GM12873 (cell line): ENCODE results near the gene MMP14.

Experiments used
- TF ChIP-seq, protein P1 (sequence below): IDR thresholded peaks from 2 replicates; pipeline ENCODE4 v1.5.1; 2012; ENCODE audit warnings: low read depth, mild to moderate bottlenecking, moderate library complexity, low read length, control low read depth; ENCODE audit not compliant: insufficient read depth; ENCODE audit errors: missing control alignments

Gene MMP14

GRCh38 chr14:22836301-22837113 is at the start of gene MMP14:
Gene MMP14, plus strand, starts transcription at chr14:22836585. Its CDS starts 233 bp downstream, at chr14:22836818.
- TF ChIP-seq, protein P1, sequence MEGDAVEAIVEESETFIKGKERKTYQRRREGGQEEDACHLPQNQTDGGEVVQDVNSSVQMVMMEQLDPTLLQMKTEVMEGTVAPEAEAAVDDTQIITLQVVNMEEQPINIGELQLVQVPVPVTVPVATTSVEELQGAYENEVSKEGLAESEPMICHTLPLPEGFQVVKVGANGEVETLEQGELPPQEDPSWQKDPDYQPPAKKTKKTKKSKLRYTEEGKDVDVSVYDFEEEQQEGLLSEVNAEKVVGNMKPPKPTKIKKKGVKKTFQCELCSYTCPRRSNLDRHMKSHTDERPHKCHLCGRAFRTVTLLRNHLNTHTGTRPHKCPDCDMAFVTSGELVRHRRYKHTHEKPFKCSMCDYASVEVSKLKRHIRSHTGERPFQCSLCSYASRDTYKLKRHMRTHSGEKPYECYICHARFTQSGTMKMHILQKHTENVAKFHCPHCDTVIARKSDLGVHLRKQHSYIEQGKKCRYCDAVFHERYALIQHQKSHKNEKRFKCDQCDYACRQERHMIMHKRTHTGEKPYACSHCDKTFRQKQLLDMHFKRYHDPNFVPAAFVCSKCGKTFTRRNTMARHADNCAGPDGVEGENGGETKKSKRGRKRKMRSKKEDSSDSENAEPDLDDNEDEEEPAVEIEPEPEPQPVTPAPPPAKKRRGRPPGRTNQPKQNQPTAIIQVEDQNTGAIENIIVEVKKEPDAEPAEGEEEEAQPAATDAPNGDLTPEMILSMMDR, result no peak

- TF ChIP-seq, protein P1, result no peak
These were observed 49.7 kb upstream of the MMP14 start for GRCh38 chr14:22786685-22787084.

DNA sequence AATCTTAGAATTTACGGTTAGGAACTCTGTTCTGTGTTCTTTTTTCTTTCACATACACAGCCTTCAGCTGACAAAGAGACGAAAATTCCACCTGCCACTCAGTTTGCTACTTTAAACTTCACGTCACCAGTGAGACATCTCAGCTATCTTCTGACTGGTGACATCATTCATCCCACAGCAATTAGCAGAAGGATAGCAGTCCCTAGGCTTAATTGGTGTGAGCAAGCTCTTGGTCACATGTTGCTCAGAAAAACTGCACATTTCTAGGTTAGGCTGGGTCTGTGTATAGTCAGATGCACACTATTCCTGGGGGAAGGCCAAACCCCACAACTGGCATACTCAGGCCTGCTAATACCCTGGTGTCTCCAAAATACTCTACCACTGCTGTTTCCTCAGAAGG is 45.1 kb upstream of the MMP14 start:
- TF ChIP-seq, protein P1, result no peak

- TF ChIP-seq, protein P1, result no peak
These were observed 44.2 kb upstream of the MMP14 start for GRCh38 chr14:22792158-22792557.

GRCh38 chr14:22793976-22794375 is 42.4 kb upstream of the MMP14 start:
- TF ChIP-seq, protein P1, result no peak

- TF ChIP-seq, protein P1, result no peak
These were observed 41.8 kb upstream of the MMP14 start for GRCh38 chr14:22794551-22794951.

DNA sequence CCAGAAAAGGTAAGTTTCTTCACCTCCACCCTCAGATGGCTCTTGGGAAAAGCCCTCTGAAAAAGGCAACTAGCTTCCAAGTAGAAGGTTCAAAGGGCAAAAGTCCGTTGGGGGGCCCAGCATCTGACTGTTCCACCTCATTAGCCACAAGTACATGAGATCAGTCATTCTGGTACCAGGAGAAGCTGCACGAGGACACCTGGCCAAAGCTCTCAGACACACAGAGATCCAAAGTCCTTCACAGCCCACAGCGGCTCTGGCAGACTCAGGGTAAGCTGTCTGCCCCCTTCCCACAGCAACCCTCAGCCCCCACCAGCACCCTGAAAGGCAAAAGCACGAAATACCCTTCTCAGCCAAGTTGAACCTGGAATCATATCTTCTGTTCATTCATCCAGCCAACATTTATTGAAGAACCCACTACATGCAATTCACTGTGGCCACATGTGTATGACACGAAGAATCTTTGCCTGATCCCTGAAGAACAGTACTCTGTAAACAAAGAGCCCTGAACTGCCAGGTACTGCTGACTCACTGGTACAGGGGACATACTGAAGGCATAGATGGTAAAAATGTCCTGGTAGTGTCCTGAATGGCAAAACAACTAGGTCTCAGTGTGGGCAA is 40.2 kb upstream of the MMP14 start:
- TF ChIP-seq, protein P1, result no peak
